OCI-LY1 (cell line): Measurements from ENCODE around the gene CCNQ.
A peak's percentile ranks its signal among the peaks of the same experiment; 100 is the strongest.

ENCODE experiments used
- H2AFZ ChIP-seq: fragments of 200-600 bp; sonication (generic), shearing (Covaris generic); 2 replicates; pipeline ENCODE4 v1.6.0; 2014; ENCODE audit warnings: antibody characterized with exemption, mild to moderate bottlenecking, low read length
- H3F3A ChIP-seq: fragments of 200-600 bp; sonication (generic), shearing (Covaris generic); 2 replicates; pipeline ENCODE4 v1.6.0; 2014; ENCODE audit warnings: mild to moderate bottlenecking, antibody characterized with exemption, low read length, moderate library complexity; ENCODE audit not compliant: insufficient read depth
- H3K27ac ChIP-seq: fragments of 200-600 bp; sonication (generic); 2 replicates; pipeline ENCODE4 v1.5.1; 2014; ENCODE audit warnings: low read length, mixed run types, mild to moderate bottlenecking, low read depth; ENCODE audit not compliant: poor library complexity, severe bottlenecking
- H3K27me3 ChIP-seq: fragments of 200-600 bp; sonication (generic); 2 replicates; pipeline ENCODE4 v1.6.0; 2014; ENCODE audit warnings: antibody characterized with exemption, mild to moderate bottlenecking, low read length, moderate library complexity; ENCODE audit not compliant: insufficient read depth
- H3K36me3 ChIP-seq: fragments of 200-600 bp; sonication (generic); 2 replicates; pipeline ENCODE4 v1.6.1; 2014; ENCODE audit warnings: mild to moderate bottlenecking, antibody characterized with exemption, low read length, moderate library complexity, mixed read lengths; ENCODE audit not compliant: insufficient read depth
- H3K4me1 ChIP-seq: fragments of 200-600 bp; sonication (generic); 2 replicates; pipeline ENCODE4 v1.5.1; 2014; ENCODE audit warnings: mild to moderate bottlenecking, low read length, moderate library complexity; ENCODE audit not compliant: insufficient read depth, severe bottlenecking
- H3K4me2 ChIP-seq: fragments of 200-600 bp; sonication (generic), shearing (Covaris generic); 2 replicates; pipeline ENCODE4 v1.6.1; 2014; ENCODE audit warnings: low read length
- H3K4me3 ChIP-seq: fragments of 200-600 bp; sonication (generic); 2 replicates; pipeline ENCODE4 v1.5.1; 2014; ENCODE audit warnings: low read length, low read depth, mild to moderate bottlenecking, mixed read lengths; ENCODE audit not compliant: poor library complexity, severe bottlenecking
- H3K79me2 ChIP-seq: fragments of 200-600 bp; shearing (Covaris generic); 2 replicates; pipeline ENCODE4 v1.6.1; 2016; ENCODE audit warnings: mixed run types, low read length, mixed read lengths; ENCODE audit not compliant: insufficient read depth
- H3K9ac ChIP-seq: fragments of 200-600 bp; sonication (generic), shearing (Covaris generic); 2 replicates; pipeline ENCODE4 v1.6.1; 2014; ENCODE audit warnings: mild to moderate bottlenecking, low read length, mixed read lengths
- H3K9me2 ChIP-seq: fragments of 200-600 bp; sonication (generic), shearing (Covaris generic); 2 replicates; pipeline ENCODE4 v1.6.1; 2014; ENCODE audit warnings: low read depth, mild to moderate bottlenecking, low read length, mixed read lengths
- H3K9me3 ChIP-seq: fragments of 200-600 bp; shearing (Covaris generic); 2 replicates; pipeline ENCODE4 v1.6.1; 2014; ENCODE audit warnings: low read length, mixed read lengths
- H4K20me1 ChIP-seq: fragments of 200-600 bp; sonication (generic), shearing (Covaris generic); 2 replicates; pipeline ENCODE4 v1.6.0; 2016; ENCODE audit warnings: mild to moderate bottlenecking, low read length; ENCODE audit not compliant: insufficient read depth
- EZH2 ChIP-seq: fragments of 200-600 bp; sonication (generic), shearing (Covaris generic); IDR thresholded peaks from 2 replicates; pipeline ENCODE4 v1.8.0; 2017; ENCODE audit warnings: borderline replicate concordance, mixed run types, mild to moderate bottlenecking, antibody characterized with exemption, low read length, moderate library complexity, mixed read lengths
- TF ChIP-seq, protein P1 (sequence below): fragments of 200-600 bp; sonication (generic), shearing (Covaris generic); IDR thresholded peaks from 2 replicates; pipeline ENCODE4 v1.5.1; 2017; ENCODE audit warnings: mild to moderate bottlenecking, antibody characterized with exemption, low read length, moderate library complexity, mixed read lengths

The CCNQ gene

DNA sequence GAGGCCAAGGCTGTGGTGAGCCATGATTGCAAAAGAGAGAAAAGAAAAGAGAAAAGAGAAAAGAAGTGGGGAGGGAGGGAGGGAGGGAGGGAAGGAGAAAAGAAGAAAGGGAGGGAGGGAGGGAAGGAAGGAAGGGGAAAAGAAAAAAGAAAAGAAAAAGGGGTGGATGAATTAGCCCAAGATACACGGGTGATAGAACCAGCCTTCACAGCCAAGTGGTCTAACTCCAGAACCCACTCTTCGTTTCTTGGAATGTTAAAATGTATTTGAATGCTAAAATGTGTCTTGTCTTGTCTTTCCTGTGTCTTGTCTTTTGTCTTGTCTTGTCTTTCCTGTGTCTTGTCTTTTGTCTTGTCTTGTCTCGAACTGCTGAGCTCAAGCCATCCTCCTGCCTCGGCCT, 13.1 kb downstream of the CCNQ start:
- Histone ChIP-seq H3K27ac (no peak overlapping the region), H3K4me2 (no peak overlapping the region), H3K27me3 (no peaks in the 10 kb centered on the region), H3K79me2 (no peaks in the 10 kb centered on the region), H2AFZ (no peak overlapping the region), H4K20me1 (no peaks in the 10 kb centered on the region), H3K4me3 (no peak overlapping the region), H3F3A (no peaks in the 10 kb centered on the region), H3K9me2 (no peaks in the 10 kb centered on the region), H3K4me1 (peaks cover 15% of the 10 kb centered on the region), H3K36me3 (peaks cover 12% of the 10 kb centered on the region), H3K9ac (no peak overlapping the region), H3K9me3 (no peaks in the 10 kb centered on the region)
- TF ChIP-seq EZH2 = no peak
- TF ChIP-seq, protein P1, sequence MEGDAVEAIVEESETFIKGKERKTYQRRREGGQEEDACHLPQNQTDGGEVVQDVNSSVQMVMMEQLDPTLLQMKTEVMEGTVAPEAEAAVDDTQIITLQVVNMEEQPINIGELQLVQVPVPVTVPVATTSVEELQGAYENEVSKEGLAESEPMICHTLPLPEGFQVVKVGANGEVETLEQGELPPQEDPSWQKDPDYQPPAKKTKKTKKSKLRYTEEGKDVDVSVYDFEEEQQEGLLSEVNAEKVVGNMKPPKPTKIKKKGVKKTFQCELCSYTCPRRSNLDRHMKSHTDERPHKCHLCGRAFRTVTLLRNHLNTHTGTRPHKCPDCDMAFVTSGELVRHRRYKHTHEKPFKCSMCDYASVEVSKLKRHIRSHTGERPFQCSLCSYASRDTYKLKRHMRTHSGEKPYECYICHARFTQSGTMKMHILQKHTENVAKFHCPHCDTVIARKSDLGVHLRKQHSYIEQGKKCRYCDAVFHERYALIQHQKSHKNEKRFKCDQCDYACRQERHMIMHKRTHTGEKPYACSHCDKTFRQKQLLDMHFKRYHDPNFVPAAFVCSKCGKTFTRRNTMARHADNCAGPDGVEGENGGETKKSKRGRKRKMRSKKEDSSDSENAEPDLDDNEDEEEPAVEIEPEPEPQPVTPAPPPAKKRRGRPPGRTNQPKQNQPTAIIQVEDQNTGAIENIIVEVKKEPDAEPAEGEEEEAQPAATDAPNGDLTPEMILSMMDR = no peak

DNA sequence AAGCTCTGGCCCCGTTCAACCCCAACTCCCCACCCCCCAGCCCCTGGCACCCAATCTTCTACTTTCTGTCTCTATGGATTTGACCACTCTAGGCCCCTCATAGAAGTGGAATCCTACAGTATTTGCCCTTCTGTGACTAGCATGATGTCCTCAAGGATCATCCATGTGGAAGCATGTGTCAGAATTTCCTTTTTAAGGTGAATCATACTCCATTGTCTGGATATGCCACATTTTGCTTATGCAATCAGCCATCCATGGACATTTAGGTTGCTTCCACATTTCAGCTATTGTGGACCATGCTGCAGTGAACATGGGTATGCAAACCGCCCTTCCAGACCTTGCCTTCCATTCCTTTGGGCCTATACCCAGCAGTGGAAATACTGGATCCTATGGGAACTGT, 15.5 kb downstream of the CCNQ start:
- Histone ChIP-seq H3K4me2 (peak overlapping the region; percentile 50; the same call in 1 of the 2 replicates), H3F3A (no peaks in the 10 kb centered on the region), H3K27me3 (no peaks in the 10 kb centered on the region), H3K4me3 (no peak overlapping the region), H3K9me3 (no peaks in the 10 kb centered on the region), H2AFZ (no peak overlapping the region), H3K9me2 (no peaks in the 10 kb centered on the region), H3K9ac (no peak overlapping the region), H3K27ac (no peak overlapping the region), H3K79me2 (no peaks in the 10 kb centered on the region), H3K36me3 (peaks cover 11% of the 10 kb centered on the region), H4K20me1 (no peaks in the 10 kb centered on the region), H3K4me1 (peaks cover 13% of the 10 kb centered on the region)
- TF ChIP-seq, protein P1 = no peak
- TF ChIP-seq EZH2 = no peak

DNA sequence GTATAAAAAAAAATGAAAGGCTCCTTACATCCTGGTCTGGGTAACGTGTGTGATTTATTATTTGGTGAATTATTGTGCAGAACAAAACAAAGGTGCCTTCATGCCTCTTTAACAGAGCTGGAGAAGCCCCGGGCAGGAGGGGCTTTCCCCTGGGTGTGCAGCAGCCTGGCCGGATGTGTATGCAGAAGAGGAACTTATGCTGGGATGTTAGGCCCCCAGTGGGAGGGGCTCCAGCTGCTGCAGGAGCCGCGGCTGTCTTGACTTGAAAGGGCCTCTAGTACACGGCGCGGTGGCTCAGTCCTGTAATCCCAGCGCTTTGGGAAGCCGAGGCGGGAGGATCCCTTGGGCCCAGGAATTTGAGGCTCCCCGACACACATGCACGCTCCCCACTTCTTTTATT, 16.0 kb downstream of the CCNQ start:
- no peaks in the 10 kb centered on the region for H3K9me2 ChIP-seq
- no peaks in the 10 kb centered on the region for H4K20me1 ChIP-seq
- H2AFZ ChIP-seq = no peak overlapping the region
- no peaks in the 10 kb centered on the region for H3K9me3 ChIP-seq
- no peak overlapping the region for H3K9ac ChIP-seq
- H3K4me1 ChIP-seq = peaks cover 13% of the 10 kb centered on the region
- H3K36me3 ChIP-seq = peaks cover 6% of the 10 kb centered on the region
- H3K79me2 ChIP-seq = no peaks in the 10 kb centered on the region
- peak overlapping the region; percentile 50; the same call in 1 of the 2 replicates for H3K4me2 ChIP-seq
- H3F3A ChIP-seq = no peaks in the 10 kb centered on the region
- no peak overlapping the region for H3K4me3 ChIP-seq
- TF ChIP-seq, protein P1 = no peak
- no peak for TF ChIP-seq EZH2
- H3K27me3 ChIP-seq = no peaks in the 10 kb centered on the region
- no peak overlapping the region for H3K27ac ChIP-seq
